ENCODE data around the gene TOX3. TPM values are rescaled to one million over a fixed set of nuclear protein-coding genes. Genes with fewer than 3 reads are reported as not detected.

The TOX3 gene
- total and polyA plus RNA-seq, 2 experiments from 2014 or later: 9.8 to 15.6 TPM

DNA sequence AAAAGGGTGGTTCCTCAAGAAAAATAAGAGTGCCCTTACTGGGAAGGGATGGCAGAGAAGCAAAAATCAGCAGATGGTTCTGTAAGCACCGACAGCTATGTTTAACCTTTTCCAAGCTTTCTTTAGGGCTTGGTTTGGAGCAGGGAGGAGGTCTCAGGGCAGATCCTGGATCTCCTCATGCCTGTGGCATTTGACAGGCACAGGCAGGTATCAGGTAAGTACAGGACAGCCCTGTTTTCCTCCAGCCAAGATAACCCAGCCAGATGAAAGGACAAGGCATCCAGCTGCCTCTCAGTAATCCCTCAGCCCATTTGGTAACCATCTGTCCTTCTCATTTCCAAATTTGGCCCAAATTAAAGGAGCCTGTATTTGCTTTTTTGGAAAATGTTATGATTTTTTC lies 141.5 kb downstream of the TOX3 start:
- no peaks in the 10 kb centered on the region; the same call in 1 of the 3 replicates for H3K4me1 Mint-ChIP-seq
- no peaks in the 10 kb centered on the region for H3K4me1 ChIP-seq (ENCODE audit: insufficient read depth)
- H3K9me2 ChIP-seq (ENCODE audit: insufficient read depth): peaks cover 19% of the 10 kb centered on the region
- no peak overlapping the region for H3K27ac ChIP-seq (ENCODE audit: low read depth)
- no peaks in the 10 kb centered on the region for H3K36me3 ChIP-seq (ENCODE audit: insufficient read depth)
- H2AFZ ChIP-seq: no peak overlapping the region
- no peak for DNase-seq (ENCODE audit: low spot score)
- TF ChIP-seq NANOG (IDR thresholded peaks at IDR 0.05; ENCODE audit: borderline replicate concordance): no peak
- H3K4me3 ChIP-seq: no peak overlapping the region
- H3K4me2 ChIP-seq: no peak overlapping the region
- no peaks in the 10 kb centered on the region for H3K79me2 ChIP-seq (replicated peaks; ENCODE audit: insufficient read depth)
- no peak for ATAC-seq
- H3K27me3 Mint-ChIP-seq (ENCODE audit: insufficient read depth, low read depth, poor library complexity): no peaks in the 10 kb centered on the region
- no peak overlapping the region for H3K27ac Mint-ChIP-seq
- no peaks in the 10 kb centered on the region for H3K9me3 Mint-ChIP-seq
- H3K4me3 Mint-ChIP-seq: no peak overlapping the region
- no peaks in the 10 kb centered on the region for H3K27me3 ChIP-seq (ENCODE audit: insufficient read depth)
- H3F3A ChIP-seq (replicated peaks; ENCODE audit: low read depth): no peaks in the 10 kb centered on the region
- no peaks in the 10 kb centered on the region; the same call in 2 of the 3 replicates for H3K36me3 Mint-ChIP-seq (ENCODE audit: low read depth)
- H4K20me1 ChIP-seq (replicated peaks; ENCODE audit: insufficient read depth): no peaks in the 10 kb centered on the region

DNA sequence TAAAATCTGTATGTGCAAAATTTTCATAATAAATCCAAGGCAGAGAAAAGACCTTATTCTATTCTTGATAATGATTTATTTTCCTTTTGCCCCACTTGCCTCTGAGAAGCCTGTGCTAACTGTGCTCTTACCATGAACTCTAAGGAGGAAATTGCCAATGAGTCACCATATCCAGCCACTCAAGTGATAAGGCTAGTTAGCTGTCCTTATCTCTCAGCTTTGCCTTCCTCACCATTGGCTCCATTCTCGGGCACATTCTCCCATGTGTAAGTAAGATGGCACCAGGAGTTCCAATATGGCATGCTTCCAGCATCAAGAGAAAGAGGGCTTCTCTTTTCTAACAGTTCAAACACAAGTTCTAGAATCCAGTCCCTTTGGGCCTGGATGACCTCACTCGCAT lies 142.4 kb downstream of the TOX3 start:
- Mint-ChIP-seq H3K27ac (no peak overlapping the region), H3K4me1 (peaks cover under 1% of the 10 kb centered on the region; the same call in 2 of the 3 replicates), H3K36me3 (ENCODE audit: low read depth) (no peaks in the 10 kb centered on the region; the same call in 2 of the 3 replicates), H3K9me3 (no peaks in the 10 kb centered on the region), H3K4me3 (no peak overlapping the region), H3K27me3 (ENCODE audit: insufficient read depth, low read depth, poor library complexity) (no peaks in the 10 kb centered on the region)
- no peaks in the 10 kb centered on the region for H4K20me1 ChIP-seq (replicated peaks; ENCODE audit: insufficient read depth)
- DNase-seq (ENCODE audit: low spot score) (no peak), ATAC-seq (no peak)
- H2AFZ ChIP-seq: no peak overlapping the region
- peaks cover 19% of the 10 kb centered on the region for H3K9me2 ChIP-seq (ENCODE audit: insufficient read depth)
- no peak overlapping the region for H3K4me2 ChIP-seq
- H3K4me3 ChIP-seq: no peak overlapping the region
- H3K27ac ChIP-seq (ENCODE audit: low read depth): no peak overlapping the region
- H3K27me3 ChIP-seq (ENCODE audit: insufficient read depth): no peaks in the 10 kb centered on the region
- H3K4me1 ChIP-seq (ENCODE audit: insufficient read depth): no peaks in the 10 kb centered on the region; the same call in 1 of the 2 replicates
- no peaks in the 10 kb centered on the region for H3K79me2 ChIP-seq (replicated peaks; ENCODE audit: insufficient read depth)
- H3F3A ChIP-seq (replicated peaks; ENCODE audit: low read depth): no peaks in the 10 kb centered on the region
- H3K36me3 ChIP-seq (ENCODE audit: insufficient read depth): no peaks in the 10 kb centered on the region
- TF ChIP-seq ZNF114 (CRISPR knock-in tag; IDR thresholded peaks at IDR 0.05) (no peak), NANOG (IDR thresholded peaks at IDR 0.05; ENCODE audit: borderline replicate concordance) (no peak), EZH2phosphoT487 (IDR thresholded peaks at IDR 0.05; ENCODE audit: unreplicated experiment) (no peak), STAT1 (IDR thresholded peaks at IDR 0.05; ENCODE audit: unreplicated experiment) (no peak), JUNB (IDR thresholded peaks at IDR 0.05; ENCODE audit: unreplicated experiment) (no peak), ZNF331 (CRISPR knock-in tag; IDR thresholded peaks at IDR 0.05; ENCODE audit: low read depth) (no peak), ETS1 (IDR thresholded peaks at IDR 0.05) (no peak), CREB1 (CRISPR knock-in tag; IDR thresholded peaks at IDR 0.05; ENCODE audit: low read depth) (no peak), CTCF (conservative IDR thresholded peaks at IDR 0.05; ENCODE audit: low read depth in 2 of 2) (no peak), POLR2AphosphoS5 (IDR thresholded peaks at IDR 0.05; ENCODE audit: low read depth) (no peak)
- TF ChIP-seq, protein P1, sequence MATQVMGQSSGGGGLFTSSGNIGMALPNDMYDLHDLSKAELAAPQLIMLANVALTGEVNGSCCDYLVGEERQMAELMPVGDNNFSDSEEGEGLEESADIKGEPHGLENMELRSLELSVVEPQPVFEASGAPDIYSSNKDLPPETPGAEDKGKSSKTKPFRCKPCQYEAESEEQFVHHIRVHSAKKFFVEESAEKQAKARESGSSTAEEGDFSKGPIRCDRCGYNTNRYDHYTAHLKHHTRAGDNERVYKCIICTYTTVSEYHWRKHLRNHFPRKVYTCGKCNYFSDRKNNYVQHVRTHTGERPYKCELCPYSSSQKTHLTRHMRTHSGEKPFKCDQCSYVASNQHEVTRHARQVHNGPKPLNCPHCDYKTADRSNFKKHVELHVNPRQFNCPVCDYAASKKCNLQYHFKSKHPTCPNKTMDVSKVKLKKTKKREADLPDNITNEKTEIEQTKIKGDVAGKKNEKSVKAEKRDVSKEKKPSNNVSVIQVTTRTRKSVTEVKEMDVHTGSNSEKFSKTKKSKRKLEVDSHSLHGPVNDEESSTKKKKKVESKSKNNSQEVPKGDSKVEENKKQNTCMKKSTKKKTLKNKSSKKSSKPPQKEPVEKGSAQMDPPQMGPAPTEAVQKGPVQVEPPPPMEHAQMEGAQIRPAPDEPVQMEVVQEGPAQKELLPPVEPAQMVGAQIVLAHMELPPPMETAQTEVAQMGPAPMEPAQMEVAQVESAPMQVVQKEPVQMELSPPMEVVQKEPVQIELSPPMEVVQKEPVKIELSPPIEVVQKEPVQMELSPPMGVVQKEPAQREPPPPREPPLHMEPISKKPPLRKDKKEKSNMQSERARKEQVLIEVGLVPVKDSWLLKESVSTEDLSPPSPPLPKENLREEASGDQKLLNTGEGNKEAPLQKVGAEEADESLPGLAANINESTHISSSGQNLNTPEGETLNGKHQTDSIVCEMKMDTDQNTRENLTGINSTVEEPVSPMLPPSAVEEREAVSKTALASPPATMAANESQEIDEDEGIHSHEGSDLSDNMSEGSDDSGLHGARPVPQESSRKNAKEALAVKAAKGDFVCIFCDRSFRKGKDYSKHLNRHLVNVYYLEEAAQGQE (IDR thresholded peaks at IDR 0.05; ENCODE audit: unreplicated experiment): no peak
